C4-2B (cell line): ENCODE data around the gene TRIP10.
"Not testable (repeated sequence)": the region's sequence is repeated elsewhere in the genome, so short reads cannot be mapped to it uniquely, and the experiment has no call there.

Experiments
- H3K27ac ChIP-seq: fragments of 450-650 bp; 2 replicates; pipeline ENCODE4 v1.5.1; 2017
- CTCF ChIP-seq: fragments of 450-650 bp; conservative IDR thresholded peaks from 2 replicates; pipeline ENCODE4 v1.5.1; 2017; ENCODE audit warnings: mild to moderate bottlenecking
- ZFX ChIP-seq: fragments of 450-650 bp; IDR thresholded peaks from 2 replicates; pipeline ENCODE4 v1.6.1; 2017

Gene TRIP10

GRCh38 chr19:6707011-6707657 lies 32.3 kb upstream of the TRIP10 start:
- H3K27ac ChIP-seq, result no peak overlapping the region
- TF ChIP-seq ZFX (no peak), CTCF (no peak)

- TF ChIP-seq ZFX (no peak), CTCF (no peak)
- no peak overlapping the region for H3K27ac ChIP-seq
Observed at GRCh38 chr19:6707658-6708018, 31.8 kb upstream of the TRIP10 start.

GRCh38 chr19:6708346-6708745 lies 31.1 kb upstream of the TRIP10 start:
- no peak for TF ChIP-seq ZFX
- TF ChIP-seq CTCF, result no peak
- no peak overlapping the region for H3K27ac ChIP-seq

- H3K27ac ChIP-seq, result not testable (repeated sequence)
Observed at GRCh38 chr19:6708913-6709312, 30.6 kb upstream of the TRIP10 start.

- no peak for TF ChIP-seq ZFX
- no peak for TF ChIP-seq CTCF
- no peak overlapping the region for H3K27ac ChIP-seq
Observed at GRCh38 chr19:6709549-6709948, 29.9 kb upstream of the TRIP10 start.

- H3K27ac ChIP-seq, result no peak overlapping the region
- TF ChIP-seq CTCF (no peak; the same call in 1 of the 2 replicates), ZFX (no peak)
Observed at GRCh38 chr19:6710273-6711077, 29.0 kb upstream of the TRIP10 start.

GRCh38 chr19:6711078-6711361 lies 28.5 kb upstream of the TRIP10 start:
- TF ChIP-seq CTCF (no peak; the same call in 1 of the 2 replicates), ZFX (no peak)
- no peak overlapping the region for H3K27ac ChIP-seq

- no peak overlapping the region for H3K27ac ChIP-seq
- no peak for TF ChIP-seq CTCF
- no peak for TF ChIP-seq ZFX
Observed at GRCh38 chr19:6711605-6712004, 27.9 kb upstream of the TRIP10 start.
